A549 treated with ZK216348 at 1 μM for 4 hours (cell line): ENCODE results near the gene HSF2. TPM values are rescaled to one million over a fixed set of nuclear protein-coding genes. Genes with fewer than 3 reads are reported as not detected.

ENCODE experiments used
- total RNA-seq: library from RNA; stranded (reverse); fragments of 200-300 nt; extraction: Qiagen RNA extraction; gene quantifications from 5 replicates; pipeline ENCODE4 v1.2.3, GENCODE V29; 2022; ENCODE audit warnings: low read depth

The HSF2 gene
- 5.4 to 9.9 TPM (median 6.2 TPM) in 5 replicates for total RNA-seq

DNA sequence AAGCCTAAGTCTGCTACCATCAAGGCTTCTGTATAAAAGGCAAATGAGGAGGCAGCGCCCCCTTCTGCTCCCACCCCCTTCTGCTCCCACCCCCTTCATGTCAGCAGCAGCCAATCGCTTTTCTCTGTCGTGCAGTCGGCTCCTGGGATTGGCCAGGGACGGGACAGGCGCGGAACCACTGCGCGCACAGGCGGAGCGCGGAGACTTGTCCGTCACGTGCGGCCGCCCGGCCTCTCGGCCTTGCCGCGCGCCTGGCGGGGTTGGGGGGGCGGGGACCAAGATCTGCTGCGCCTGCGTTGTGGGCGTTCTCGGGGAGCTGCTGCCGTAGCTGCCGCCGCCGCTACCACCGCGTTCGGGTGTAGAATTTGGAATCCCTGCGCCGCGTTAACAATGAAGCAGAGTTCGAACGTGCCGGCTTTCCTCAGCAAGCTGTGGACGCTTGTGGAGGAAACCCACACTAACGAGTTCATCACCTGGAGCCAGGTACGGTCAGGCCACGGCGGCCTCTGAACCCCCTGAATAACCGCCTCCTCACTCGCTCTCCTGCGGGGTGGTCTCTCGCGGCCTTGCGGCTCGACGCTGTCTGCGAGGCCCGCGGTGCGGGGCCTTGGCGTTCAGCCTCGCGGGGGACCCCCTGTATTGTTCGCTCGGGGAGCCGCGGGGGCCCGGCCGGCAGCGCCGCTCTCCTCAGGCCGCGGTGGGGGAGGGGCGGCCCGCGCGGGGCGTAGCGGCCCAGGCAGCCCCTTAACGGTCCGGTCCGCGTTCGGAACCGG is at the start of gene HSF2:
Gene HSF2 (plus strand): TSS at position 305 of the 773 bp plus-strand sequence. CDS start 86 bp downstream, at position 391.

DNA sequence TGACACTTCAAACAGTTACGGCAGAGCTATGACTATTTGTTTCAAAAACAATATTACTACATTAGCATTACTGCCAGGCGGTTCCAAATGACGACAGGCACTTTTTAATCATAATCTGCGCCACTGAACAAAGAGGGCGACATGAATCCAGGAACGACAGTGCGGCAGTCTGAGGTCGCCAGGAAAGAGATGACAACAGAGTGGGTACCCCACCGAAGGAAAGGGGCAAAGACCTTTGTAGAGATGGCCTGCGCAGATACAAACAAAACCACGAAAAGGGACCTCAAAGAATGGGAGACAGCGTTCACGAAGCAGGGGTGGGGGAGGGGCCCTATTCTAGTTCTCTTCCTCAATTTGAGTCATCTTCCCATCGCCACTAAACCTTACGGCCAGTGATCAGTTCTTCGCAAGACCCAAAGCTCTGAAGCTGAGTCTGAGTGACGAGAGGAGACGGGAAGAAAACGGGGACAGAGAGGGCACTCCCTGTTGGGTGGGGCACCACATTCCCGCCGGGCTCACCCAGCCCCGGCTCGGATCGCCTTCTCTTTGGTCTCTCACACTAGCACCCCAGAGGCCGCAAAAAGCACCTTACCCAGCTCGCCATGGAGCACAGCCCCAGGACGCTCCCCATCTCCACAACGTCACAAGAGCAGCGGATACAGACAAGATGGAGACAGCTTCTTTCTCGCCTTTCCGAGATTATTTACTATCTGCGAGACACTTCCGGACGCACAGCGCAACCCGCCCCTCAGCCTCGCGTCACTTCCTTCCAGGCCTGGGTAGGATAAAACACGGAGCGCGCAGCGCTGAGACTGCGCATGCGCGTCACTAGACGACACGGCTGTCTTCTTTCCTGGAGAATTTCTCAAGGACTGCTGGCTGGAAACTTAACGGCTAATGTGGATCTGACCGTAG is 71.9 kb downstream of the HSF2 start, which contains the start of gene SERINC1:
Gene SERINC1 (minus strand): TSS at position 701 of the 915 bp plus-strand sequence. CDS start 70 bp downstream, at position 631.

Other genes with a start within 250 kb of the HSF2 start
- 49.1 to 91.9 TPM (median 85.1 TPM) in 5 replicates for gene SERINC1, start 72.2 kb downstream of the HSF2 start, total RNA-seq
- gene PKIB, start 210.8 kb downstream of the HSF2 start, total RNA-seq = 0.54 to 0.66 TPM (median 0.66 TPM) in 5 replicates